H9 (cell line): Measurements from ENCODE around the gene ZNF718. TPM values are rescaled to one million over a fixed set of nuclear protein-coding genes. Genes with fewer than 3 reads are reported as not detected.

Experiments
- DNase-seq: peaks from one replicate; pipeline ENCODE4 v3.0.0-alpha.2; 2017
- H2AFZ ChIP-seq: one replicate; pipeline ENCODE4 v1.6.1; 2013; ENCODE audit warnings: mild to moderate bottlenecking, low read length, control low read depth, moderate library complexity
- H2AK5ac ChIP-seq: 2 replicates; pipeline ENCODE4 v1.6.1; 2013; ENCODE audit warnings: low read length, control low read depth, mixed read lengths; ENCODE audit not compliant: insufficient read length
- H2BK120ac ChIP-seq: one replicate; pipeline ENCODE4 v1.6.1; 2013; ENCODE audit warnings: low read depth, mild to moderate bottlenecking, low read length, control low read depth, inconsistent platforms; ENCODE audit not compliant: poor library complexity, severe bottlenecking
- H2BK12ac ChIP-seq: 2 replicates; pipeline ENCODE4 v1.6.1; 2013; ENCODE audit warnings: low read length, control low read depth, mixed read lengths, low read depth; ENCODE audit not compliant: insufficient read length
- H2BK15ac ChIP-seq: 2 replicates; pipeline ENCODE4 v1.6.1; 2013; ENCODE audit warnings: low read depth, low read length, control low read depth
- H2BK20ac ChIP-seq: one replicate; pipeline ENCODE4 v1.6.1; 2013; ENCODE audit warnings: low read depth, mild to moderate bottlenecking, low read length, control low read depth, inconsistent platforms; ENCODE audit not compliant: poor library complexity, severe bottlenecking
- H2BK5ac ChIP-seq: 2 replicates; pipeline ENCODE4 v1.6.1; 2013; ENCODE audit warnings: low read length, control low read depth, mixed read lengths; ENCODE audit not compliant: insufficient read length
- H3K14ac ChIP-seq: 2 replicates; pipeline ENCODE4 v1.6.1; 2013; ENCODE audit warnings: low read length, control low read depth; ENCODE audit not compliant: insufficient read depth
- H3K18ac ChIP-seq: 2 replicates; pipeline ENCODE4 v1.6.1; 2013; ENCODE audit warnings: low read depth, mild to moderate bottlenecking, mixed read lengths, low read length, control low read depth; ENCODE audit not compliant: insufficient read length
- H3K23ac ChIP-seq: 2 replicates; pipeline ENCODE4 v1.6.1; 2013; ENCODE audit warnings: low read length, control low read depth, mixed read lengths, low read depth; ENCODE audit not compliant: insufficient read length
- H3K23me2 ChIP-seq: 2 replicates; pipeline ENCODE4 v1.6.1; 2013; ENCODE audit warnings: low read depth, mild to moderate bottlenecking, mixed read lengths, low read length, control low read depth; ENCODE audit not compliant: insufficient read length, poor library complexity, severe bottlenecking
- H3K27ac ChIP-seq: 2 replicates; pipeline ENCODE4 v1.5.1; 2013; ENCODE audit warnings: low read length, control low read depth, mixed read lengths, low read depth; ENCODE audit not compliant: insufficient read length
- H3K27me3 ChIP-seq: 2 replicates; pipeline ENCODE4 v1.6.1; 2013; ENCODE audit warnings: low read length, control low read depth, inconsistent platforms; ENCODE audit not compliant: insufficient read depth
- H3K4ac ChIP-seq: 2 replicates; pipeline ENCODE4 v1.6.1; 2013; ENCODE audit warnings: low read depth, mild to moderate bottlenecking, control low read depth, inconsistent platforms, low read length, moderate library complexity
- H3K4me1 ChIP-seq: 2 replicates; pipeline ENCODE4 v1.6.1; 2013; ENCODE audit warnings: low read length, control low read depth, inconsistent platforms; ENCODE audit not compliant: insufficient read depth
- H3K4me2 ChIP-seq: 2 replicates; pipeline ENCODE4 v1.6.1; 2013; ENCODE audit warnings: low read length, control low read depth, mixed read lengths; ENCODE audit not compliant: insufficient read length, insufficient read depth
- H3K56ac ChIP-seq: 2 replicates; pipeline ENCODE4 v1.6.1; 2013; ENCODE audit warnings: low read depth, mild to moderate bottlenecking, mixed read lengths, low read length, control low read depth; ENCODE audit not compliant: insufficient read length
- H3K79me1 ChIP-seq: 2 replicates; pipeline ENCODE4 v1.6.1; 2013; ENCODE audit warnings: low read depth, mild to moderate bottlenecking, moderate library complexity, low read length, control low read depth, inconsistent platforms; ENCODE audit not compliant: insufficient read depth, poor library complexity, severe bottlenecking
- H3K79me2 ChIP-seq: 2 replicates; pipeline ENCODE4 v1.6.1; 2013; ENCODE audit warnings: low read length, control low read depth, inconsistent platforms; ENCODE audit not compliant: insufficient read depth
- H3K9ac ChIP-seq: 2 replicates; pipeline ENCODE4 v1.6.1; 2013; ENCODE audit warnings: low read length, control low read depth, mixed read lengths; ENCODE audit not compliant: insufficient read length; ENCODE audit errors: extremely low read depth
- H3K9me3 ChIP-seq: one replicate; pipeline ENCODE4 v1.6.1; 2013; ENCODE audit warnings: low read depth, low read length, inconsistent platforms; ENCODE audit not compliant: control insufficient read depth
- H3T11ph ChIP-seq: one replicate; pipeline ENCODE4 v1.6.1; 2013; ENCODE audit warnings: mild to moderate bottlenecking, low read length, control low read depth, inconsistent platforms
- H4K20me1 ChIP-seq: one replicate; pipeline ENCODE4 v1.6.1; 2013; ENCODE audit not compliant: control insufficient read depth, insufficient read length, insufficient read depth
- H4K5ac ChIP-seq: 2 replicates; pipeline ENCODE4 v1.6.1; 2013; ENCODE audit warnings: low read depth, mild to moderate bottlenecking, mixed read lengths, low read length, control low read depth; ENCODE audit not compliant: insufficient read length
- H4K8ac ChIP-seq: replicated peaks from 2 replicates; pipeline ENCODE4 v1.6.1; 2013; ENCODE audit warnings: low read length, control low read depth, mixed read lengths, low read depth; ENCODE audit not compliant: insufficient read length
- H4K91ac ChIP-seq: 2 replicates; pipeline ENCODE4 v1.6.1; 2013; ENCODE audit warnings: low read depth, mild to moderate bottlenecking, moderate library complexity, mixed read lengths, low read length, control low read depth; ENCODE audit not compliant: insufficient read length
- H3K27ac Mint-ChIP-seq, 3 experiments: 2 replicates in 2 of 3; 3 replicates in 1 of 3; pipeline ENCODE4 v1.8.0; 2020 to 2021; ENCODE audit warnings: mixed read lengths in 3 of 3, mild to moderate bottlenecking in 1 of 3, moderate library complexity in 1 of 3
- H3K27me3 Mint-ChIP-seq: 2 replicates; pipeline ENCODE4 v1.8.0; 2021; ENCODE audit warnings: low read depth, mild to moderate bottlenecking, moderate library complexity, mixed read lengths
- H3K36me3 Mint-ChIP-seq, 3 experiments: 2 replicates in 2 of 3; 3 replicates in 1 of 3; pipeline ENCODE4 v1.8.0; 2020 to 2021; ENCODE audit warnings: low read depth in 3 of 3, mixed read lengths in 3 of 3; ENCODE audit not compliant: insufficient read depth in 1 of 3
- H3K4me1 Mint-ChIP-seq, 2 experiments: 2 replicates each; pipeline ENCODE4 v1.8.0; 2020; ENCODE audit warnings: mixed read lengths in 2 of 2
- H3K4me3 Mint-ChIP-seq, 2 experiments: 2 replicates in 1 of 2; 3 replicates in 1 of 2; pipeline ENCODE4 v1.8.0; 2020 to 2021; ENCODE audit warnings: mild to moderate bottlenecking in 2 of 2, mixed read lengths in 2 of 2, moderate library complexity in 1 of 2
- H3K9me3 Mint-ChIP-seq, 2 experiments: 2 replicates in 1 of 2; 3 replicates in 1 of 2; pipeline ENCODE4 v1.8.0; 2020; ENCODE audit warnings: mild to moderate bottlenecking in 2 of 2, mixed read lengths in 2 of 2, moderate library complexity in 1 of 2
- WGBS: extraction: QIAGEN DNeasy Blood & Tissue Kit; methylation state at CpG from one replicate; pipeline ENCODE4 v1.1.7; 2013; ENCODE audit warnings: missing lambda C conversion rate, low lambda C conversion rate, mixed read lengths; ENCODE audit not compliant: insufficient read length; ENCODE audit errors: extremely low coverage; 5-methylcytosine and 5-hydroxymethylcytosine counted together
- total RNA-seq: library from RNA; stranded (reverse); gene quantifications from 2 replicates; pipeline ENCODE4 v1.2.1, GENCODE V29; 2021
- TF ChIP-seq, protein P1 (sequence below): fragments of 200-600 bp; sonication (generic); conservative IDR thresholded peaks from 3 replicates; pipeline ENCODE4 v1.8.0; 2021; ENCODE audit warnings: antibody characterized with exemption, mild to moderate bottlenecking

The ZNF718 gene
- total RNA-seq, 1 experiment from 2014 or later: 12.5 TPM

DNA sequence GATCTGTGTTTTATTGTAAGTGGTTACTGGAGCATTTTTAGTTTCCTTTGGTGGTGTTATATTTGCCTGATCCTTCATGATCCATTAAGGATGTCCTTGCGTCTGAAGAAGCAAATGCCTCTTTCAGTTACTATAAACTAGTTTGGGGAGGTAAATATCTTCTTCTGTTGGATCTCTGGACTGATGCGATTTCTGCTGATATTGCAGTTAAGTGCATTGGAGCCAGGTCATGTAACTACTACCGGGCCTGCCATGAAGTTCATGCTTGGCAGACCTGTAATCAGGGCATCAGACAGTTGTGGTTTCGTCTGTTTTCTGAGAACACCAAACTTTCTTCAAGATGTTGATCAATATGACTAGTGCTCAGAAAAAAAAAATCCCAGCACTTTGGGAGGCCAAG, 22.9 kb downstream of the ZNF718 start:
- no peaks in the 10 kb centered on the region for H3K4me1 Mint-ChIP-seq
- Histone ChIP-seq H3K79me1 (no peaks in the 10 kb centered on the region), H4K8ac (no peak overlapping the region), H4K5ac (no peak overlapping the region), H3K27me3 (no peaks in the 10 kb centered on the region), H3K4me2 (no peak overlapping the region), H3K4ac (no peak overlapping the region), H2BK15ac (no peak overlapping the region), H2AFZ (no peak overlapping the region), H3K23me2 (no peaks in the 10 kb centered on the region), H3K9me3 (peaks cover 21% of the 10 kb centered on the region), H2BK5ac (no peak overlapping the region), H2AK5ac (no peak overlapping the region), H3K27ac (no peak overlapping the region), H3K56ac (no peak overlapping the region), H2BK120ac (no peak overlapping the region), H3K14ac (no peak overlapping the region), H4K20me1 (no peaks in the 10 kb centered on the region), H3K23ac (no peak overlapping the region), H3K9ac (no peak overlapping the region), H2BK20ac (no peak overlapping the region), H3K79me2 (peaks cover 11% of the 10 kb centered on the region; the same call in 1 of the 2 replicates), H2BK12ac (no peak overlapping the region), H3T11ph (no peak overlapping the region), H3K4me1 (no peaks in the 10 kb centered on the region), H4K91ac (no peak overlapping the region), H3K18ac (no peak overlapping the region)
- no CpG with 5 or more reads among the region's 4 CpGs for WGBS
- H3K9me3 Mint-ChIP-seq: peaks cover 80 to 84% of the 10 kb centered on the region in 2 experiments
- no peak overlapping the region for H3K27ac Mint-ChIP-seq
- H3K4me3 Mint-ChIP-seq: no peak overlapping the region
- TF ChIP-seq, protein P1, sequence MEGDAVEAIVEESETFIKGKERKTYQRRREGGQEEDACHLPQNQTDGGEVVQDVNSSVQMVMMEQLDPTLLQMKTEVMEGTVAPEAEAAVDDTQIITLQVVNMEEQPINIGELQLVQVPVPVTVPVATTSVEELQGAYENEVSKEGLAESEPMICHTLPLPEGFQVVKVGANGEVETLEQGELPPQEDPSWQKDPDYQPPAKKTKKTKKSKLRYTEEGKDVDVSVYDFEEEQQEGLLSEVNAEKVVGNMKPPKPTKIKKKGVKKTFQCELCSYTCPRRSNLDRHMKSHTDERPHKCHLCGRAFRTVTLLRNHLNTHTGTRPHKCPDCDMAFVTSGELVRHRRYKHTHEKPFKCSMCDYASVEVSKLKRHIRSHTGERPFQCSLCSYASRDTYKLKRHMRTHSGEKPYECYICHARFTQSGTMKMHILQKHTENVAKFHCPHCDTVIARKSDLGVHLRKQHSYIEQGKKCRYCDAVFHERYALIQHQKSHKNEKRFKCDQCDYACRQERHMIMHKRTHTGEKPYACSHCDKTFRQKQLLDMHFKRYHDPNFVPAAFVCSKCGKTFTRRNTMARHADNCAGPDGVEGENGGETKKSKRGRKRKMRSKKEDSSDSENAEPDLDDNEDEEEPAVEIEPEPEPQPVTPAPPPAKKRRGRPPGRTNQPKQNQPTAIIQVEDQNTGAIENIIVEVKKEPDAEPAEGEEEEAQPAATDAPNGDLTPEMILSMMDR: no peak
- H3K36me3 Mint-ChIP-seq: peaks cover 78 to 87% (median 83%) of the 10 kb centered on the region in 3 experiments
- no peak for DNase-seq
- H3K27me3 Mint-ChIP-seq: no peaks in the 10 kb centered on the region
